Measurements from ENCODE around the gene CCDC185. TPM values are rescaled to one million over a fixed set of nuclear protein-coding genes. Genes with fewer than 3 reads are reported as not detected.

Gene CCDC185
- total and polyA plus RNA-seq, 10 of the 15 experiments (the other 5 are each of a cell fraction or from before 2014, with no cell fraction given): not detected

- intact Hi-C loops (cut with micrococcal nuclease; ENCODE audit: unreplicated experiment): no loop called here
- WGBS (ENCODE audit: insufficient coverage, insufficient replicate concordance, low lambda C conversion rate, missing lambda C conversion rate): 0% methylated on average over 2 of the region's 2 CpGs
- H3K79me2 ChIP-seq (ENCODE audit: control insufficient read depth, insufficient read depth, low read length): no peaks in the 10 kb centered on the region
- H3K27me3 ChIP-seq (replicated peaks in 1 of 2; ENCODE audit: control insufficient read depth in 2 of 2, insufficient read depth in 2 of 2, low read length in 1 of 2): no peaks in the 10 kb centered on the region; a peak in 1 of 4 replicates
- H4K20me1 ChIP-seq (ENCODE audit: control insufficient read depth, insufficient read depth): no peaks in the 10 kb centered on the region
- BruUV-seq (replicated peaks): no TSS peak
- TF ChIP-seq NRF1 (conservative IDR thresholded peaks at IDR 0.05; ENCODE audit: low read depth, low read length) (no peak), RFX5 (IDR thresholded peaks at IDR 0.05; ENCODE audit: low read depth, low read length) (no peak), ZBTB40 (IDR thresholded peaks at IDR 0.05; ENCODE audit: borderline replicate concordance) (no peak), BHLHE40 (IDR thresholded peaks at IDR 0.05; ENCODE audit: borderline replicate concordance in 1 of 2, low read depth in 2 of 2, low read length in 1 of 2) (no peak), ZNF217 (IDR thresholded peaks at IDR 0.05) (no peak), SREBF1 (IDR thresholded peaks at IDR 0.05; ENCODE audit: low read length) (no peak), JUNB (IDR thresholded peaks at IDR 0.05) (no peak), E4F1 (IDR thresholded peaks at IDR 0.05; ENCODE audit: borderline replicate concordance, partially characterized antibody) (no peak), ATF7 (IDR thresholded peaks at IDR 0.05; ENCODE audit: low read depth) (no peak), ZSCAN29 (IDR thresholded peaks at IDR 0.05) (no peak), SMAD1 (IDR thresholded peaks at IDR 0.05; ENCODE audit: low read depth, partially characterized antibody) (no peak), RCOR1 (conservative IDR thresholded peaks at IDR 0.05; ENCODE audit: low read depth, low read length) (no peak), POU2F2 (IDR thresholded peaks at IDR 0.05; ENCODE audit: borderline replicate concordance, low read depth, low read length) (no peak)
- H2AFZ ChIP-seq (ENCODE audit: control insufficient read depth, low read depth, low read length): no peak overlapping the region
- no peaks in the 10 kb centered on the region for H3K9me3 ChIP-seq (replicated peaks; ENCODE audit: control insufficient read depth, insufficient read depth, low read length)
- H3K9ac ChIP-seq (ENCODE audit: control insufficient read depth, insufficient read depth, low read length): no peak overlapping the region
- ChIA-PET POLR2A (no interaction called here), CTCF (interaction anchor here (0.6 to 1.5 kb wide), 3 partner anchors 244 to 321 kb away, joined by 3 to 6 read pairs (median 3); no protein-coding TSS in a partner anchor), SMC1A (ENCODE audit: uncharacterized antibody, unreplicated experiment) (no interaction called here), RAD21 (ENCODE audit: unreplicated experiment) (no interaction called here)
- no peak overlapping the region for H3K4me3 ChIP-seq
- H3K4me1 ChIP-seq (ENCODE audit: control insufficient read depth, insufficient read depth, low read length): no peaks in the 10 kb centered on the region
- ATAC-seq: no peak
- no peak for FAIRE-seq
- H3K4me2 ChIP-seq (ENCODE audit: control insufficient read depth, insufficient read depth): no peak overlapping the region
- in situ Hi-C loops (cut with MboI): no loop called here
- no peak overlapping the region for H3K27ac ChIP-seq (ENCODE audit: control insufficient read depth, insufficient read depth)
- H3K36me3 ChIP-seq (ENCODE audit: control insufficient read depth in 2 of 2, insufficient read depth in 2 of 2, low read length in 1 of 2): no peaks in the 10 kb centered on the region
- DNase-seq (ENCODE audit: low read depth, low spot score): no peak
Observed at GRCh38 chr1:223411309-223411708, 18.1 kb downstream of the CCDC185 start.
